GM21367 (cell line): Measurements from ENCODE around the gene SLC12A5.
"Not testable (repeated sequence)": the region's sequence is repeated elsewhere in the genome, so short reads cannot be mapped to it uniquely, and the experiment has no call there.

ENCODE experiments used
- ATAC-seq: cut with Tn5 transposase; IDR thresholded peaks from one replicate; pipeline ENCODE4 v1.9.1; 2021; ENCODE audit not compliant: unreplicated experiment

Gene SLC12A5

GRCh38 chr20:46028772-46029371 is at the start of gene SLC12A5:
Gene SLC12A5, plus strand, starts transcription at chr20:46029215. Its CDS starts 130 bp downstream, at chr20:46029345.
- ATAC-seq: no peak

GRCh38 chr20:45981261-45981660 is 47.8 kb upstream of the SLC12A5 start:
- ATAC-seq: no peak

GRCh38 chr20:45983279-45983743 is 45.7 kb upstream of the SLC12A5 start:
- no peak for ATAC-seq

- ATAC-seq: no peak
Measured at GRCh38 chr20:45985573-45985972, 43.4 kb upstream of the SLC12A5 start.

GRCh38 chr20:45987108-45987780 is 41.8 kb upstream of the SLC12A5 start:
- no peak for ATAC-seq

GRCh38 chr20:45988830-45989229 is 40.2 kb upstream of the SLC12A5 start:
- not testable (repeated sequence) for ATAC-seq

- no peak for ATAC-seq
Measured at GRCh38 chr20:45991616-45992015, 37.4 kb upstream of the SLC12A5 start.

GRCh38 chr20:45993197-45993951 is 35.6 kb upstream of the SLC12A5 start:
- ATAC-seq: no peak

- no peak for ATAC-seq
Measured at GRCh38 chr20:45994761-45995493, 34.1 kb upstream of the SLC12A5 start.

- ATAC-seq: not testable (repeated sequence)
Measured at GRCh38 chr20:45995495-45996097, 33.4 kb upstream of the SLC12A5 start.

- ATAC-seq: no peak
Measured at GRCh38 chr20:45997187-45997586, 31.8 kb upstream of the SLC12A5 start.

GRCh38 chr20:45998337-45998736 is 30.7 kb upstream of the SLC12A5 start:
- ATAC-seq: no peak

GRCh38 chr20:45998761-45999160 is 30.3 kb upstream of the SLC12A5 start:
- no peak for ATAC-seq

- ATAC-seq: no peak
Measured at GRCh38 chr20:45999557-46000261, 29.3 kb upstream of the SLC12A5 start.

- ATAC-seq: no peak
Measured at GRCh38 chr20:46000262-46000996, 28.6 kb upstream of the SLC12A5 start.

GRCh38 chr20:46001498-46001897 is 27.5 kb upstream of the SLC12A5 start:
- no peak for ATAC-seq

- ATAC-seq: no peak
Measured at GRCh38 chr20:46002008-46002407, 27.0 kb upstream of the SLC12A5 start.

GRCh38 chr20:46004187-46004586 is 24.8 kb upstream of the SLC12A5 start:
- no peak for ATAC-seq

- ATAC-seq: no peak
Measured at GRCh38 chr20:46004889-46005473, 24.0 kb upstream of the SLC12A5 start.
